K562 (cell line): Measurements from ENCODE around the gene UBE2S. TPM values are rescaled to one million over a fixed set of nuclear protein-coding genes. Genes with fewer than 3 reads are reported as not detected.

Experiments used
- BCOR ChIP-seq: fragments of 450-650 bp; IDR thresholded peaks from 2 replicates; pipeline ENCODE4 v1.6.1; 2016
- CCAR2 ChIP-seq: fragments of 200-400 bp; formaldehyde crosslinking; IDR thresholded peaks from 2 replicates; pipeline ENCODE4 v1.6.1; 2017; ENCODE audit warnings: mild to moderate bottlenecking, low read depth, low read length
- CSDE1 ChIP-seq, 2 experiments: fragments of 450-650 bp; IDR thresholded peaks; 2 replicates each; pipeline ENCODE4 v1.6.1; 2016; ENCODE audit warnings: mild to moderate bottlenecking in 1 of 2
- ETV1 ChIP-seq: fragments of 450-650 bp; conservative IDR thresholded peaks from 2 replicates; pipeline ENCODE4 v1.6.1; 2016; ENCODE audit warnings: missing genetic modification characterization, control low read depth, low read depth, missing compliant biosample characterization
- JUND ChIP-seq, 2 experiments: IDR thresholded peaks; 2 replicates in 1 of 2; 3 replicates in 1 of 2; pipeline ENCODE4 v1.6.1; 2011; ENCODE audit warnings: borderline replicate concordance in 2 of 2, low read depth in 2 of 2, low read length in 2 of 2, improper control_type of control experiment in 1 of 2, missing biosample characterization in 1 of 2, missing genetic modification characterization in 1 of 2, missing genetic modification reagents in 1 of 2
- NFE2L1 ChIP-seq: fragments of 450-650 bp; IDR thresholded peaks from 2 replicates; pipeline ENCODE4 v1.6.1; 2016; ENCODE audit warnings: missing genetic modification characterization, low read depth, mild to moderate bottlenecking, missing compliant biosample characterization, moderate library complexity, borderline replicate concordance
- PURB ChIP-seq: sonication (generic); formaldehyde crosslinking; IDR thresholded peaks from 2 replicates; pipeline ENCODE4 v1.9.0; 2021; ENCODE audit warnings: low read depth, mild to moderate bottlenecking, missing genetic modification reagents
- RBM34 ChIP-seq: fragments of 200-400 bp; formaldehyde crosslinking; IDR thresholded peaks from 2 replicates; pipeline ENCODE4 v1.6.1; 2018; ENCODE audit warnings: low read length, borderline replicate concordance; ENCODE audit not compliant: insufficient read depth
- SMAD2 ChIP-seq: fragments of 150-350 bp; IDR thresholded peaks from 2 replicates; pipeline ENCODE4 v1.6.1; 2014; ENCODE audit warnings: low read depth, mild to moderate bottlenecking, low read length
- SNIP1 ChIP-seq: fragments of 450-650 bp; IDR thresholded peaks from 2 replicates; pipeline ENCODE4 v1.7.1; 2017; ENCODE audit warnings: low read depth, mild to moderate bottlenecking
- ZNF668 ChIP-seq: fragments of 250-450 bp; sonication (Bioruptor Pico); IDR thresholded peaks from 2 replicates; pipeline ENCODE4 v1.8.0; 2022; ENCODE audit warnings: mild to moderate bottlenecking, inconsistent platforms
- polyA plus RNA-seq, 8 experiments: library from polyadenylated mRNA; depleted of rRNA in 4 of 8; stranded (reverse) in 5 of 8; unstranded in 3 of 8; fragments of >200 nt; fragmentation: Nextera tagmentation in 2 of 8; fragmentation: Illumina TruSeq in 1 of 8; extraction: Ambion mirVana in 2 of 8; extraction: Trizol in 1 of 8; gene quantifications; 2 replicates each; pipeline versions ENCODE4 v1.2.1 to v1.2.3, GENCODE V29; 2011 to 2014; ENCODE audit warnings: inconsistent platforms in 1 of 8, missing spikeins in 1 of 8
- total RNA-seq, 7 experiments: library from RNA; depleted of rRNA in 6 of 7; stranded (reverse); fragments of >200 nt in 6 of 7; fragmentation: Illumina TruSeq in 2 of 7; extraction: Trizol in 2 of 7; gene quantifications; 2 replicates each; pipeline versions ENCODE4 v1.2.1 to v1.2.3, GENCODE V29; 2011 to 2021; ENCODE audit warnings: low replicate concordance in 1 of 7
- TF ChIP-seq, protein P1 (sequence below): fragments of 450-650 bp; conservative IDR thresholded peaks from 2 replicates; pipeline ENCODE4 v1.6.1; 2016; ENCODE audit warnings: missing genetic modification characterization, low read depth, mild to moderate bottlenecking, missing compliant biosample characterization, moderate library complexity
- TF ChIP-seq, protein P2 (sequence below): fragments of 250-450 bp; sonication (Bioruptor Pico); IDR thresholded peaks from 2 replicates; pipeline ENCODE4 v1.8.0; 2022; ENCODE audit warnings: moderate library complexity, mild to moderate bottlenecking, inconsistent platforms
- TF ChIP-seq, protein P3 (sequence below), 2 experiments: fragments of 450-650 bp; IDR thresholded peaks; 2 replicates each; pipeline ENCODE4 v1.6.1; 2018; ENCODE audit warnings: mild to moderate bottlenecking in 2 of 2, low read depth in 1 of 2; ENCODE audit not compliant: partially characterized antibody in 2 of 2
- TF ChIP-seq, protein P4 (sequence below): sonication (generic); formaldehyde crosslinking; IDR thresholded peaks from 2 replicates; pipeline ENCODE4 v1.5.0; 2020; ENCODE audit warnings: missing genetic modification reagents
- TF ChIP-seq, protein P5 (sequence below): fragments of 250-450 bp; sonication (Bioruptor Pico); IDR thresholded peaks from 2 replicates; pipeline ENCODE4 v1.8.0; 2021; ENCODE audit warnings: mild to moderate bottlenecking, moderate library complexity

Gene UBE2S
- total and polyA plus RNA-seq, 9 of the 15 experiments (the other 6 are each of a cell fraction or from before 2014, with no cell fraction given) = 1.5 to 1,305 (median 157) TPM

DNA sequence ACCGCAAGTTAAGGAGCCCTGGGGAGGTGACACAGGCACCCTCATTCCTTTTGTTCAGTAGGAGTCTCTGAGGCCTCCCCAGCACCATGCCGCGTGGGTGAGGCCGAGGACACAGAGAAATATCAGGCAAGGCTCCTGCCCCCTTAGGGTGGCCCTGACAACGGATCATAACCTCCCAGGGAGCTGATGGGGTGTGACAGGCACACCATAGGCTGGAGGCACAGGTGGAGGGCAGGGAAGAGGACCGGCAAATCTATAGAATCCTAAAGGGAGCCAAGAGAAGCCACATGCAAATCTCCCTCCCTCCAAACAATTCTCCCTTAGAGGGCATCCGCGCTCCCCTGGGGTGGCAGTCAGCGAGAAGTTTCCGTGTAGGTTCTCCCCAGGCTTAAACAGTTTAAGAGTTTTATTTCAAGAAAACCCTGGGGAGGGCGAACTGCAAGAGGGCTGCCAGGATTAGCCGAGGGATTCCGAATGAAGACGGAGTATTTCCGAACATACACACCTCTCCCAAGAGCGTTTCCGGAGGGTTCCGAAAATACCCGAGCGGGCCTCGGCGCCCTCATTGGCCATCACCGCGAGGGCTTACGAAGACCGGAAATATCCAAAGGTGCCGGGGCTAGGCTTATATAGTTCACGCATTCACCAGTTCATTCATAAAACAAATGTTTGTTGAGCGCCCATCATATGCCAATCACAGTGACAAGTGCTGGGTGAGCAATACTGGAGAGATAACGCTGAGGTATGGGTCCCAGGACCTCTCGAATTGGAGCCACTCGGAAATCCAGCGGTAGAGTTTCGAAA, 22.5 kb downstream of the UBE2S start (continued):
- TF ChIP-seq, protein P1, sequence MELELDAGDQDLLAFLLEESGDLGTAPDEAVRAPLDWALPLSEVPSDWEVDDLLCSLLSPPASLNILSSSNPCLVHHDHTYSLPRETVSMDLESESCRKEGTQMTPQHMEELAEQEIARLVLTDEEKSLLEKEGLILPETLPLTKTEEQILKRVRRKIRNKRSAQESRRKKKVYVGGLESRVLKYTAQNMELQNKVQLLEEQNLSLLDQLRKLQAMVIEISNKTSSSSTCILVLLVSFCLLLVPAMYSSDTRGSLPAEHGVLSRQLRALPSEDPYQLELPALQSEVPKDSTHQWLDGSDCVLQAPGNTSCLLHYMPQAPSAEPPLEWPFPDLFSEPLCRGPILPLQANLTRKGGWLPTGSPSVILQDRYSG (tag) = no peak
- TF ChIP-seq, protein P2, sequence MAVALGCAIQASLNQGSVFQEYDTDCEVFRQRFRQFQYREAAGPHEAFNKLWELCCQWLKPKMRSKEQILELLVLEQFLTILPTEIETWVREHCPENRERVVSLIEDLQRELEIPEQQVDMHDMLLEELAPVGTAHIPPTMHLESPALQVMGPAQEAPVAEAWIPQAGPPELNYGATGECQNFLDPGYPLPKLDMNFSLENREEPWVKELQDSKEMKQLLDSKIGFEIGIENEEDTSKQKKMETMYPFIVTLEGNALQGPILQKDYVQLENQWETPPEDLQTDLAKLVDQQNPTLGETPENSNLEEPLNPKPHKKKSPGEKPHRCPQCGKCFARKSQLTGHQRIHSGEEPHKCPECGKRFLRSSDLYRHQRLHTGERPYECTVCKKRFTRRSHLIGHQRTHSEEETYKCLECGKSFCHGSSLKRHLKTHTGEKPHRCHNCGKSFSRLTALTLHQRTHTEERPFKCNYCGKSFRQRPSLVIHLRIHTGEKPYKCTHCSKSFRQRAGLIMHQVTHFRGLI (CRISPR knock-in tag) = no peak
- TF ChIP-seq BCOR (no peak), SNIP1 (no peak), SMAD2 (no peak), CCAR2 (no peak), ETV1 (tag) (0 out of 2 replicates have a peak, but pooled peaks have one; percentile 45), RBM34 (no peak), ZNF668 (CRISPR knock-in tag) (no peak), NFE2L1 (tag) (no peak), JUND (IDR thresholded peaks at IDR 0.05; ENCODE audit: borderline replicate concordance, low read depth, low read length) (no peak), JUND (tag; IDR thresholded peaks at IDR 0.05; ENCODE audit: borderline replicate concordance, low read depth, low read length) (0 out of 3 replicates have a peak, but pooled peaks have one; percentile 8), PURB (no peak), CSDE1 (IDR thresholded peaks at IDR 0.05) (no peak)
- TF ChIP-seq, protein P3, sequence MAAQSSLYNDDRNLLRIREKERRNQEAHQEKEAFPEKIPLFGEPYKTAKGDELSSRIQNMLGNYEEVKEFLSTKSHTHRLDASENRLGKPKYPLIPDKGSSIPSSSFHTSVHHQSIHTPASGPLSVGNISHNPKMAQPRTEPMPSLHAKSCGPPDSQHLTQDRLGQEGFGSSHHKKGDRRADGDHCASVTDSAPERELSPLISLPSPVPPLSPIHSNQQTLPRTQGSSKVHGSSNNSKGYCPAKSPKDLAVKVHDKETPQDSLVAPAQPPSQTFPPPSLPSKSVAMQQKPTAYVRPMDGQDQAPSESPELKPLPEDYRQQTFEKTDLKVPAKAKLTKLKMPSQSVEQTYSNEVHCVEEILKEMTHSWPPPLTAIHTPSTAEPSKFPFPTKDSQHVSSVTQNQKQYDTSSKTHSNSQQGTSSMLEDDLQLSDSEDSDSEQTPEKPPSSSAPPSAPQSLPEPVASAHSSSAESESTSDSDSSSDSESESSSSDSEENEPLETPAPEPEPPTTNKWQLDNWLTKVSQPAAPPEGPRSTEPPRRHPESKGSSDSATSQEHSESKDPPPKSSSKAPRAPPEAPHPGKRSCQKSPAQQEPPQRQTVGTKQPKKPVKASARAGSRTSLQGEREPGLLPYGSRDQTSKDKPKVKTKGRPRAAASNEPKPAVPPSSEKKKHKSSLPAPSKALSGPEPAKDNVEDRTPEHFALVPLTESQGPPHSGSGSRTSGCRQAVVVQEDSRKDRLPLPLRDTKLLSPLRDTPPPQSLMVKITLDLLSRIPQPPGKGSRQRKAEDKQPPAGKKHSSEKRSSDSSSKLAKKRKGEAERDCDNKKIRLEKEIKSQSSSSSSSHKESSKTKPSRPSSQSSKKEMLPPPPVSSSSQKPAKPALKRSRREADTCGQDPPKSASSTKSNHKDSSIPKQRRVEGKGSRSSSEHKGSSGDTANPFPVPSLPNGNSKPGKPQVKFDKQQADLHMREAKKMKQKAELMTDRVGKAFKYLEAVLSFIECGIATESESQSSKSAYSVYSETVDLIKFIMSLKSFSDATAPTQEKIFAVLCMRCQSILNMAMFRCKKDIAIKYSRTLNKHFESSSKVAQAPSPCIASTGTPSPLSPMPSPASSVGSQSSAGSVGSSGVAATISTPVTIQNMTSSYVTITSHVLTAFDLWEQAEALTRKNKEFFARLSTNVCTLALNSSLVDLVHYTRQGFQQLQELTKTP (IDR thresholded peaks at IDR 0.05; ENCODE audit: low read depth in 1 of 2, partially characterized antibody in 2 of 2) = no peak
- TF ChIP-seq, protein P4, sequence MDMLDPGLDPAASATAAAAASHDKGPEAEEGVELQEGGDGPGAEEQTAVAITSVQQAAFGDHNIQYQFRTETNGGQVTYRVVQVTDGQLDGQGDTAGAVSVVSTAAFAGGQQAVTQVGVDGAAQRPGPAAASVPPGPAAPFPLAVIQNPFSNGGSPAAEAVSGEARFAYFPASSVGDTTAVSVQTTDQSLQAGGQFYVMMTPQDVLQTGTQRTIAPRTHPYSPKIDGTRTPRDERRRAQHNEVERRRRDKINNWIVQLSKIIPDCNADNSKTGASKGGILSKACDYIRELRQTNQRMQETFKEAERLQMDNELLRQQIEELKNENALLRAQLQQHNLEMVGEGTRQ (CRISPR knock-in tag) = no peak
- TF ChIP-seq, protein P5, sequence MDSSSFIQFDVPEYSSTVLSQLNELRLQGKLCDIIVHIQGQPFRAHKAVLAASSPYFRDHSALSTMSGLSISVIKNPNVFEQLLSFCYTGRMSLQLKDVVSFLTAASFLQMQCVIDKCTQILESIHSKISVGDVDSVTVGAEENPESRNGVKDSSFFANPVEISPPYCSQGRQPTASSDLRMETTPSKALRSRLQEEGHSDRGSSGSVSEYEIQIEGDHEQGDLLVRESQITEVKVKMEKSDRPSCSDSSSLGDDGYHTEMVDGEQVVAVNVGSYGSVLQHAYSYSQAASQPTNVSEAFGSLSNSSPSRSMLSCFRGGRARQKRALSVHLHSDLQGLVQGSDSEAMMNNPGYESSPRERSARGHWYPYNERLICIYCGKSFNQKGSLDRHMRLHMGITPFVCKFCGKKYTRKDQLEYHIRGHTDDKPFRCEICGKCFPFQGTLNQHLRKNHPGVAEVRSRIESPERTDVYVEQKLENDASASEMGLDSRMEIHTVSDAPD (CRISPR knock-in tag) = no peak
